Dermis microvascular lymphatic vessel endothelial cell (primary cell): ENCODE results near the gene UBE2V1. TPM values are rescaled to one million over a fixed set of nuclear protein-coding genes. Genes with fewer than 3 reads are reported as not detected.
A peak's percentile ranks its signal among the peaks of the same experiment; 100 is the strongest.
"Not testable (repeated sequence)": the region's sequence is repeated elsewhere in the genome, so short reads cannot be mapped to it uniquely, and the experiment has no call there.

Experiments used
- DNase-seq, 2 donors: peaks; one replicate each; pipeline versions ENCODE4 v3.0.0 to v3.0.0-alpha.2; 2010; ENCODE audit warnings: low read depth in 2 of 2
- total RNA-seq: library from RNA; depleted of rRNA; stranded (reverse); fragments of >200 nt; gene quantifications from 2 replicates; pipeline ENCODE4 v1.2.1, GENCODE V29; 2014

The UBE2V1 gene
- total RNA-seq: 23.6 and 37.2 TPM in 2 replicates

- DNase-seq: peak; percentile 64 to 91
Observed at GRCh38 chr20:50112512-50113419, at the start of gene UBE2V1. Gene UBE2V1 (minus strand): TSS chr20:50113150. CDS start chr20:50113128, 22 bp downstream.

GRCh38 chr20:50161494-50161893, 48.5 kb upstream of the UBE2V1 start:
- DNase-seq: not testable (repeated sequence)

- peak; percentile 78 to 93 for DNase-seq
Observed at GRCh38 chr20:50153500-50154377, 40.8 kb upstream of the UBE2V1 start, which contains the start of gene PEDS1. Gene PEDS1 (minus strand): TSS chr20:50153723. CDS start chr20:50153637, 86 bp downstream.

- no peak for DNase-seq
Observed at GRCh38 chr20:50153153-50153499, 40.2 kb upstream of the UBE2V1 start.

GRCh38 chr20:50152394-50153152, 39.6 kb upstream of the UBE2V1 start:
- DNase-seq: peak in 1 of 2 donors; percentile 45

- no peak for DNase-seq
Observed at GRCh38 chr20:50151034-50151743, 38.2 kb upstream of the UBE2V1 start.

- DNase-seq: no peak
Observed at GRCh38 chr20:50149481-50150254, 36.7 kb upstream of the UBE2V1 start.

- DNase-seq: peak; percentile 72 to 92
Observed at GRCh38 chr20:50146732-50147662, 34.0 kb upstream of the UBE2V1 start.

- no peak for DNase-seq
Observed at GRCh38 chr20:50146214-50146613, 33.3 kb upstream of the UBE2V1 start.

GRCh38 chr20:50145566-50145965, 32.6 kb upstream of the UBE2V1 start:
- DNase-seq: no peak

- peak; percentile 61 to 81 for DNase-seq
Observed at GRCh38 chr20:50144362-50144761, 31.4 kb upstream of the UBE2V1 start.

GRCh38 chr20:50142812-50143211, 29.9 kb upstream of the UBE2V1 start:
- DNase-seq: no peak

GRCh38 chr20:50141811-50142561, 29.0 kb upstream of the UBE2V1 start:
- DNase-seq: peak in 1 of 2 donors; percentile 91

- no peak for DNase-seq
Observed at GRCh38 chr20:50141018-50141675, 28.2 kb upstream of the UBE2V1 start.

- DNase-seq: no peak
Observed at GRCh38 chr20:50140339-50140859, 27.4 kb upstream of the UBE2V1 start.

GRCh38 chr20:50138479-50139393, 25.8 kb upstream of the UBE2V1 start:
- no peak for DNase-seq
